A673 (cell line): ENCODE results near the gene SLC39A9.

Experiments used
- EZH2 ChIP-seq: fragments of 200-600 bp; sonication (generic); IDR thresholded peaks from 2 replicates; pipeline ENCODE4 v1.6.1; 2017; ENCODE audit warnings: borderline replicate concordance, low read depth, mild to moderate bottlenecking, mixed read lengths, antibody characterized with exemption, low read length; ENCODE audit not compliant: poor library complexity, severe bottlenecking
- TF ChIP-seq, protein P1 (sequence below): fragments of 300-800, 200-600 bp; sonication (generic); conservative IDR thresholded peaks from 2 replicates; pipeline ENCODE4 v1.5.1; 2017; ENCODE audit warnings: low read depth, mild to moderate bottlenecking, antibody characterized with exemption, low read length, moderate library complexity, mixed read lengths

DNA sequence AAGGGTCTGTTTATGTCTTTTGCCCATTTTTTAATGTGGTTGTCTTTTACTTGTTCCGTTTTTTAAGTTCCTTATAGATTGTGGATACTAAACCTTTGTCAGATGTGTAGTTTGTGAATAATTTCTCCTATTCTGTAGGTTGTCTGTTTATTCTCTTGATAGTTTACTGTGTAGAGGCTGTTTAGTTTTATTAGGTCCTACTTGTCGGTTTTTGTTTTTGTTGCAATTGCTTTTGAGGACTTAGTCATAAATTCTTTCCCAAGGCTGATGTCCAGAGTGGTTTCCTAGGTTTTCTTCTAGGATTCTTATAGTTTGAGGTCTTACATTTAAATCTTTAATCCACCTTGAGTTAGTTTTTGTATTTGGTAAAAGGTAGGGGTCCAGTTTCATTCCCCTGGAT lies 33.9 kb downstream of the SLC39A9 start:
- TF ChIP-seq, protein P1, sequence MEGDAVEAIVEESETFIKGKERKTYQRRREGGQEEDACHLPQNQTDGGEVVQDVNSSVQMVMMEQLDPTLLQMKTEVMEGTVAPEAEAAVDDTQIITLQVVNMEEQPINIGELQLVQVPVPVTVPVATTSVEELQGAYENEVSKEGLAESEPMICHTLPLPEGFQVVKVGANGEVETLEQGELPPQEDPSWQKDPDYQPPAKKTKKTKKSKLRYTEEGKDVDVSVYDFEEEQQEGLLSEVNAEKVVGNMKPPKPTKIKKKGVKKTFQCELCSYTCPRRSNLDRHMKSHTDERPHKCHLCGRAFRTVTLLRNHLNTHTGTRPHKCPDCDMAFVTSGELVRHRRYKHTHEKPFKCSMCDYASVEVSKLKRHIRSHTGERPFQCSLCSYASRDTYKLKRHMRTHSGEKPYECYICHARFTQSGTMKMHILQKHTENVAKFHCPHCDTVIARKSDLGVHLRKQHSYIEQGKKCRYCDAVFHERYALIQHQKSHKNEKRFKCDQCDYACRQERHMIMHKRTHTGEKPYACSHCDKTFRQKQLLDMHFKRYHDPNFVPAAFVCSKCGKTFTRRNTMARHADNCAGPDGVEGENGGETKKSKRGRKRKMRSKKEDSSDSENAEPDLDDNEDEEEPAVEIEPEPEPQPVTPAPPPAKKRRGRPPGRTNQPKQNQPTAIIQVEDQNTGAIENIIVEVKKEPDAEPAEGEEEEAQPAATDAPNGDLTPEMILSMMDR: no peak
- TF ChIP-seq EZH2: no peak
